SH-SY5Y (cell line): ENCODE results near the gene CREBBP.

ENCODE experiments used
- GATA2 ChIP-seq: IDR thresholded peaks from 2 replicates; pipeline ENCODE4 v1.6.1; 2011; ENCODE audit warnings: mild to moderate bottlenecking, low read depth, low read length
- GATA3 ChIP-seq: IDR thresholded peaks from 2 replicates; pipeline ENCODE4 v1.6.1; 2011; ENCODE audit warnings: low read depth, mild to moderate bottlenecking, low read length, moderate library complexity

- TF ChIP-seq GATA2 (no peak), GATA3 (no peak)
Observed at GRCh38 chr16:3836641-3837040, 43.9 kb downstream of the CREBBP start.
